Effector memory CD8-positive, alpha-beta T cell (primary cell): ENCODE results near the gene ARHGAP12.

Source experiments
- ATAC-seq: fragments of 150-1000 bp; cut with Tn5 transposase; replicated peaks from 2 replicates; pipeline ENCODE4 v1.10.0; 2021; ENCODE audit warnings: mild to moderate bottlenecking, moderate library complexity
- DNase-seq, 3 experiments: peaks; one replicate each; pipeline ENCODE4 v3.0.0; 2021
- H3K27ac Mint-ChIP-seq, 2 donors: one replicate each; pipeline ENCODE4 v1.8.0; 2022; ENCODE audit warnings: mild to moderate bottlenecking in 2 of 2, mixed read lengths in 2 of 2, moderate library complexity in 2 of 2
- H3K27me3 Mint-ChIP-seq, 2 donors: one replicate each; pipeline ENCODE4 v1.8.0; 2022; ENCODE audit warnings: mixed read lengths in 2 of 2
- H3K36me3 Mint-ChIP-seq: one replicate; pipeline ENCODE4 v1.8.0; 2022; ENCODE audit warnings: mild to moderate bottlenecking, moderate library complexity, mixed read lengths; ENCODE audit not compliant: insufficient read depth
- H3K4me1 Mint-ChIP-seq, 2 donors: one replicate each; pipeline ENCODE4 v1.8.0; 2022; ENCODE audit warnings: low read depth in 2 of 2, mixed read lengths in 2 of 2
- H3K4me3 Mint-ChIP-seq, 2 donors: one replicate each; pipeline ENCODE4 v1.8.0; 2022; ENCODE audit warnings: mild to moderate bottlenecking in 2 of 2, mixed read lengths in 2 of 2, moderate library complexity in 2 of 2
- H3K9me3 Mint-ChIP-seq, 2 donors: one replicate each; pipeline ENCODE4 v1.8.0; 2022; ENCODE audit warnings: mixed read lengths in 2 of 2

ARHGAP12 gene

DNA sequence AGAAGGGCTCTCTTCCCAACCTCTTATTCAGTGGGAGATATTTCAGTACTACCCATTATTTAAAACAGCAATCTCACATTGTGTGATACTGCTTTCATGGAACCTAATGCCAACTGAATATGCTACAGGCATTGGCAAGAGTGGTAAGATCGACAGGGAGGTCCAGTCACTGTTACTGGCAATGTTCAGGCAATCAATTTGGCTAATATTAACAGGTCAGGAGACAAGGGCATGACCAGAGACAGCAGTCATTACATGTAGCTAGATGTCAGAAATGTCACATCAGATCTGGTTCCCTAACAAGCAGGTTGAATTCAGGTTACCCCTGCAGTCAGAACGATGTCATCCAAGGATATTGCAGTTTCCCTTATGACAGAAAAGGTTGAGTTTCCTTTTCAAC is 129.4 kb downstream of the ARHGAP12 start:
- H3K4me3 Mint-ChIP-seq: no peak overlapping the region
- H3K4me1 Mint-ChIP-seq: no peaks in the 10 kb centered on the region
- H3K27me3 Mint-ChIP-seq: no peaks in the 10 kb centered on the region
- DNase-seq (no peak), ATAC-seq (no peak)
- peak overlapping the region in 1 of 2 donors; percentile 33 for H3K27ac Mint-ChIP-seq
- no peaks in the 10 kb centered on the region for H3K9me3 Mint-ChIP-seq
- H3K36me3 Mint-ChIP-seq: no peaks in the 10 kb centered on the region

DNA sequence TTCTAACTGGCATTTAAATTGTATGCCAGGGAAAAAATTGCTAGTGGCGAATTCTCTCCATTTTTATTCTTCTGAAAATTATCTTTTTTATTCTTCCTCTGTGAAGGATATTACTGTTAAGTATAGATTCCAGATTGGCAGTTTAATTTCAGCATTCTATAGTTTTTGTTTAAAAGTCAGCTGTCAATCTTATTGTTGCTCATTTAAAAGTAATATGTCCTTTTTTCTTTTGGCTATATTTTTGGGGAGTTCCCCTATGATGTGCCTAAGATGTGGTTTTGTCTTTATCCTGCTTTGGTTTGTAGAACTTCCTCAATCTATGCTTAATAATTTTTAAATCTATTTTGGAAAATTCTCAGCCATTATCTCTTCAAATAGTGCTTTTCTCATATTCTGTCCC is 135.9 kb downstream of the ARHGAP12 start:
- no peaks in the 10 kb centered on the region for H3K36me3 Mint-ChIP-seq
- peaks cover 0 to 3% of the 10 kb centered on the region in 2 donors for H3K4me1 Mint-ChIP-seq
- DNase-seq (no peak), ATAC-seq (no peak)
- H3K9me3 Mint-ChIP-seq: no peaks in the 10 kb centered on the region
- H3K27me3 Mint-ChIP-seq: peaks cover 0 to 10% of the 10 kb centered on the region in 2 donors
- no peak overlapping the region for H3K27ac Mint-ChIP-seq
- H3K4me3 Mint-ChIP-seq: no peak overlapping the region

DNA sequence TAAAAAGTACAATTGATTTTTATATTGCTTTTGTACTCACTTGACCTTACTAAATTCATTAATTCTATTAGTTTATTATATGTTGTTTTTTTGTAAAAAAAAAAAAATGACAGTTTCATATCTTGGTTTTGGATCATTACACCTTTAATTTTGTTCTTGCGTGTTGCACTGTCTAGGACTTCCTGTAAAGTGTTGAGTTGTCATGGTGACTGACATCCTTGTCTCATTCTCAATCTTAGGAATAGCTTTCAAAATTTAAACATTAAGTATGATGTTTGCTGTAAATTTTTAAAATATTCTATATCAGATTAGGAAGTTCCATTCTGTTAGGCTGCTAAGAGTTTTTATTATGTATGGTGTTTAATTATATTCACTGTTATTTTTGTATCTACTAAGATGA is 139.1 kb downstream of the ARHGAP12 start:
- H3K4me1 Mint-ChIP-seq: peaks cover 0 to 3% of the 10 kb centered on the region in 2 donors
- no peak overlapping the region for H3K27ac Mint-ChIP-seq
- DNase-seq: no peak
- peaks cover 0 to 10% of the 10 kb centered on the region in 2 donors for H3K27me3 Mint-ChIP-seq
- no peaks in the 10 kb centered on the region for H3K9me3 Mint-ChIP-seq
- ATAC-seq: peak; percentile 99
- H3K4me3 Mint-ChIP-seq: no peak overlapping the region
- H3K36me3 Mint-ChIP-seq: no peaks in the 10 kb centered on the region

- no peaks in the 10 kb centered on the region for H3K27me3 Mint-ChIP-seq
- no peaks in the 10 kb centered on the region for H3K36me3 Mint-ChIP-seq
- H3K4me3 Mint-ChIP-seq: no peak overlapping the region
- H3K27ac Mint-ChIP-seq: no peak overlapping the region
- DNase-seq: no peak
- H3K4me1 Mint-ChIP-seq: peaks cover 0 to 5% of the 10 kb centered on the region in 2 donors
- ATAC-seq: no peak
- no peaks in the 10 kb centered on the region for H3K9me3 Mint-ChIP-seq
Observed at GRCh38 chr10:31782701-31783100, 145.9 kb downstream of the ARHGAP12 start.

GRCh38 chr10:31780717-31781116 is 147.9 kb downstream of the ARHGAP12 start:
- no peak overlapping the region for H3K4me3 Mint-ChIP-seq
- ATAC-seq (no peak), DNase-seq (no peak)
- H3K27me3 Mint-ChIP-seq: peaks cover 0 to 6% of the 10 kb centered on the region in 2 donors
- no peak overlapping the region for H3K27ac Mint-ChIP-seq
- no peaks in the 10 kb centered on the region for H3K9me3 Mint-ChIP-seq
- H3K4me1 Mint-ChIP-seq: peaks cover 0 to 5% of the 10 kb centered on the region in 2 donors
- H3K36me3 Mint-ChIP-seq: no peaks in the 10 kb centered on the region

GRCh38 chr10:31778627-31779026 is 150.0 kb downstream of the ARHGAP12 start:
- peaks cover 0 to 5% of the 10 kb centered on the region in 2 donors for H3K4me1 Mint-ChIP-seq

GRCh38 chr10:31776159-31776558 is 152.5 kb downstream of the ARHGAP12 start:
- no peak overlapping the region for H3K27ac Mint-ChIP-seq
- peaks cover 0 to 6% of the 10 kb centered on the region in 2 donors for H3K27me3 Mint-ChIP-seq
- no peaks in the 10 kb centered on the region for H3K36me3 Mint-ChIP-seq
- no peak overlapping the region for H3K4me3 Mint-ChIP-seq
- no peaks in the 10 kb centered on the region for H3K4me1 Mint-ChIP-seq
- ATAC-seq (no peak), DNase-seq (no peak)
- no peaks in the 10 kb centered on the region for H3K9me3 Mint-ChIP-seq

More at GRCh38 chr10:31778627-31779026, 150.0 kb downstream of the ARHGAP12 start:
- H3K27ac Mint-ChIP-seq: no peak overlapping the region
- no peaks in the 10 kb centered on the region for H3K36me3 Mint-ChIP-seq
- ATAC-seq (no peak), DNase-seq (no peak)
- H3K27me3 Mint-ChIP-seq: peaks cover 0 to 6% of the 10 kb centered on the region in 2 donors
- H3K9me3 Mint-ChIP-seq: no peaks in the 10 kb centered on the region
- H3K4me3 Mint-ChIP-seq: no peak overlapping the region

DNA sequence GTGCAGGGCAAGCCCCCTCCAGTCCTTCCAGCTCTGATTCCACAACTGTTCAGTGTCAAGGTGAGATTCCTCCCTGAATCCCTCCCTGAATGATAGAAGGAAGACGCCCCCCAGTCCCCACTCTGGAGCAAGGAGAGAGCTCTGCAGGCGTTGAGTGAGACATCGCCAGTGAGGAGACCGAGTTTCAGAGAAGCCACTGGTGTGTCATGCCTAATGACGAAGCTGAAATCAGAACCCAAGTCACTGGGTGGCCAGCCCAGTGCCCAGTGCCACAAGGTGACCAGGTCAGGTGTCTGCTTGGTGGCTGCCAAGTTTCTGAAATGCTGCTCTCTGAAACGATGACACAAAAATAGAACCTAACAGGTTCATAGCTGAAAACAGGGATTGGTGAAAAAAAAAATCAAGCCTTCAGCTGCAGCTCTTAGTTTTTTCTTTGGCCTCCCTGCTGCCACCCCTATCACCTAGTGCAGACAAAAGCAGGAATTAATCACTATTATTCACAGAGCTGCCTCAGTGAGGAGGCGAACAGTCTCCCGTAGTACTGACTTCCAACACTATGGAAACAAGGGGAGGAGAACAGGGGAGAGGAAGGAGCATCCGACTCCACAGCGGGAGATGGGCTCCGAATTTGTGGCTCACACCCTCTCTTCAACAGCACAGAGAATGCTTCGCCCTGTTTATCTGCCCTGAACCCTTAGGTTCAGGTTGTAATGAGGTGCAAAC is 153.5 kb downstream of the ARHGAP12 start:
- Mint-ChIP-seq H3K4me3 (no peak overlapping the region), H3K27me3 (peaks cover 0 to 6% of the 10 kb centered on the region in 2 donors), H3K27ac (no peak overlapping the region), H3K36me3 (no peaks in the 10 kb centered on the region), H3K4me1 (peaks cover 0 to 2% of the 10 kb centered on the region in 2 donors), H3K9me3 (no peaks in the 10 kb centered on the region)
- DNase-seq (no peak), ATAC-seq (no peak)

DNA sequence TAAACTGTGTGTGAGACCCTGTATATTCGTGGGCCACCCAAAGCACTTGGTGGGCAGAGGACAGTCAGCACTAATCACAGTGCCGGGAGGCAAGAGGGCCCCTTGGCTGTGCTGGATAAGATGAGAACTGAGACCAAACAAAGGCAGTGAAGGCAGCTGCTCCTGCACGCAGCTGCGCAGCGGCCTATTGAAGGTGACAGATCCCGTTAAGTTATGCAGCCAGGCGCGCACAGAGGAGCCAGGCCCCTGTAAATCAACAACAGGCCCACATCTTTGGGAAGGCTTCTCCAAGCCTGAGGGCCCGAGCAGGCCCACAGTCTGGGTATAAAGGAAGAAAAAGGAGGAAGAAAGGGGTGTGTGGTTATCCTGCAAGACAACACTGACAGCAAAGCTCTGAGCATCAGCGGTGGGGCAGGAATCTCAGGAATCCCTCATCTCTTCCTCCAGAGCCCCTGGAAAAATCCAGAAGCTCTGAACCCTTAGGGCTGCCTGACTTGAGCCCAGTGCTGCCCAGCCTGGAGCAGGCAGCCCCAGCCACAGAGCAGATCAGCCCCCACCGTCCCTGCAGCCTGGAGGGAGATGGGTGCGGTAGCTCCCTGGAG is 154.2 kb downstream of the ARHGAP12 start:
- no peak for DNase-seq
- no peak overlapping the region for H3K4me3 Mint-ChIP-seq
- H3K9me3 Mint-ChIP-seq: no peaks in the 10 kb centered on the region
- H3K36me3 Mint-ChIP-seq: no peaks in the 10 kb centered on the region
- H3K27ac Mint-ChIP-seq: no peak overlapping the region
- H3K4me1 Mint-ChIP-seq: peaks cover 0 to 2% of the 10 kb centered on the region in 2 donors
- peaks cover 0 to 6% of the 10 kb centered on the region in 2 donors for H3K27me3 Mint-ChIP-seq
- ATAC-seq: no peak

DNA sequence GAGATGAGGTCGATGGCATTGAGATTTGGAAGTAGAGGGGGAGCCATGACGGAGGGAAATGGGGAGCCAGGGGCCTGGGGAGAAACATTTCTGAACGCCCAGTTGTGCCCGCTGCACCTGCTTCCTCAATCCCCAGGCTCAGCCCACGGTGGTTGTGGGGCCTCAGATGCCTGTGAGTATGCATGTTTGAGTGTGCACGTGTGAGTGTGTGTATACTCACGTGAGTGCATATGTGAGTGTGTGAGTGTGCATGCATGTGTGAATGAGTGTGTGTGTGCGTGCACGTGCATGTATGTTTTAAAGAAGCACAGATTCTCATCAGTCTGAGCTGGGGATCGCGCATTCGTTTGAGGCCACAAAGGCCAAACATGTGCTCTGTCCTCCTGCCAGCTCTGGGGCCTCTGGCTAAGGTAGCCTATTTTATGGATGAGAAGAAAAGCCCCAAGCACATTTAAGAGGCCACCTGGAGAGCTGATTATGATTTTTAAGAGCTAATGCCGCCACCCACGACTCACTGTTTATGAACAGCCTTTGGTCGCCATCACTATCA is 154.8 kb downstream of the ARHGAP12 start:
- peaks cover 0 to 6% of the 10 kb centered on the region in 2 donors for H3K27me3 Mint-ChIP-seq
- no peak for ATAC-seq
- no peak overlapping the region for H3K27ac Mint-ChIP-seq
- DNase-seq: no peak
- no peaks in the 10 kb centered on the region for H3K9me3 Mint-ChIP-seq
- H3K4me3 Mint-ChIP-seq: no peak overlapping the region
- peaks cover 0 to 2% of the 10 kb centered on the region in 2 donors for H3K4me1 Mint-ChIP-seq
- no peaks in the 10 kb centered on the region for H3K36me3 Mint-ChIP-seq

DNA sequence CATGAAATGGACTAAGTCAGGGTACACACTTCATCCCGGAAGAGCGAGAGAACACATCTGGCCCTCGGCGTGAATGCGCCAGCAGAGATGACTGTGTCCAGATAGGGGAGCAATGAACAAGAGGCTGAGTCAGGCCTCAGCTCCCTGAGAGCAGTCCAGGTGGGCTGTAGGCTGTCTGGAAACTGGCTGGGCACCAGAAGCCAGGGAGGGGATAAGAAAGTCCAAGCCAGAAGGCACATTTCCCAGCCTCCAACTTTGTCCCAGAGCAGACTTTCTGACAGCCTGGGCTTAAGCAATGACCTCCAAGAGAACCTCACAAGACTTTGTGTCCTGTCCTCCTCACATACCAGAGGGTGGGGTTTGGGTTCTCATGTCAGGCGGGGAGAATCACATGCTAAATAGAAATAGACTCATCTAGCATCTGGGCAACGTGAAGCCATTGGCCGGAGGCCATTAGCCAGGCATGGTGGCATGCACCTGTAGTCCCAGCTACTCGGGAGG is 157.2 kb downstream of the ARHGAP12 start:
- DNase-seq (no peak), ATAC-seq (no peak)
- Mint-ChIP-seq H3K27ac (no peak overlapping the region), H3K27me3 (peaks cover 0 to 5% of the 10 kb centered on the region in 2 donors), H3K4me1 (peaks cover 0 to 2% of the 10 kb centered on the region in 2 donors), H3K9me3 (no peaks in the 10 kb centered on the region), H3K36me3 (no peaks in the 10 kb centered on the region), H3K4me3 (no peak overlapping the region)

GRCh38 chr10:31770307-31770902 is 158.2 kb downstream of the ARHGAP12 start:
- no peaks in the 10 kb centered on the region for H3K27me3 Mint-ChIP-seq
- no peaks in the 10 kb centered on the region for H3K9me3 Mint-ChIP-seq
- peak; percentile 48 to 56 (median 51) for DNase-seq
- no peak overlapping the region for H3K27ac Mint-ChIP-seq
- no peaks in the 10 kb centered on the region for H3K36me3 Mint-ChIP-seq
- H3K4me3 Mint-ChIP-seq: no peak overlapping the region
- ATAC-seq: peak; percentile 92
- peaks cover 0 to 2% of the 10 kb centered on the region in 2 donors for H3K4me1 Mint-ChIP-seq

DNA sequence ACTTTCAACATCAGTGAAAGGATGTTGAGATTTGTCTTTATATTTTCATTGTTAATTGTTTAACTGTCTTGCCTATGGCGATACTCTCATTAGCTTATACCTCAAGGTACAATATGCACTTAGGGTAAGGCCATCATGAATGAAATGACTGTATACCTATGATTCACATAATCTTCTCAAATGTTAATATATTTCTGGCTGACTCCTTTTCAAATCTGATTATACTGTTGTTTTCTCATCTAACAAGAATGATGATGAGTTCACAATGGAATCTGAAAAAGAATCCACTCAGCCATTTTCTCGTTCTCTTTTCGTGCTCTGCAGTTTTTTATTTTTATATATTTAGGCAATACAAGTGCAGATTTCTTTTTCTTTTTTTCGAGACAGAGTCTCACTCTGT is 159.1 kb downstream of the ARHGAP12 start:
- Mint-ChIP-seq H3K4me1 (peaks cover 0 to 2% of the 10 kb centered on the region in 2 donors), H3K9me3 (no peaks in the 10 kb centered on the region), H3K27me3 (no peaks in the 10 kb centered on the region), H3K27ac (no peak overlapping the region), H3K36me3 (no peaks in the 10 kb centered on the region), H3K4me3 (no peak overlapping the region)
- DNase-seq: no peak
- ATAC-seq: no peak
